GM12875 (cell line): ENCODE results near the gene GC.
"Not testable (repeated sequence)": the region's sequence is repeated elsewhere in the genome, so short reads cannot be mapped to it uniquely, and the experiment has no call there.

Source experiments
- H3K4me3 ChIP-seq: one replicate; pipeline ENCODE4 v1.5.1; 2011; ENCODE audit warnings: low read depth, low read length, control low read depth
- TF ChIP-seq, protein P1 (sequence below): IDR thresholded peaks from 2 replicates; pipeline ENCODE4 v1.5.1; 2011; ENCODE audit warnings: low read depth, mild to moderate bottlenecking, control low read depth, inconsistent platforms, low read length, moderate library complexity, borderline replicate concordance; ENCODE audit not compliant: insufficient read depth

Gene GC

GRCh38 chr4:71816676-71817303 lies 32.9 kb upstream of the GC start:
- TF ChIP-seq, protein P1, sequence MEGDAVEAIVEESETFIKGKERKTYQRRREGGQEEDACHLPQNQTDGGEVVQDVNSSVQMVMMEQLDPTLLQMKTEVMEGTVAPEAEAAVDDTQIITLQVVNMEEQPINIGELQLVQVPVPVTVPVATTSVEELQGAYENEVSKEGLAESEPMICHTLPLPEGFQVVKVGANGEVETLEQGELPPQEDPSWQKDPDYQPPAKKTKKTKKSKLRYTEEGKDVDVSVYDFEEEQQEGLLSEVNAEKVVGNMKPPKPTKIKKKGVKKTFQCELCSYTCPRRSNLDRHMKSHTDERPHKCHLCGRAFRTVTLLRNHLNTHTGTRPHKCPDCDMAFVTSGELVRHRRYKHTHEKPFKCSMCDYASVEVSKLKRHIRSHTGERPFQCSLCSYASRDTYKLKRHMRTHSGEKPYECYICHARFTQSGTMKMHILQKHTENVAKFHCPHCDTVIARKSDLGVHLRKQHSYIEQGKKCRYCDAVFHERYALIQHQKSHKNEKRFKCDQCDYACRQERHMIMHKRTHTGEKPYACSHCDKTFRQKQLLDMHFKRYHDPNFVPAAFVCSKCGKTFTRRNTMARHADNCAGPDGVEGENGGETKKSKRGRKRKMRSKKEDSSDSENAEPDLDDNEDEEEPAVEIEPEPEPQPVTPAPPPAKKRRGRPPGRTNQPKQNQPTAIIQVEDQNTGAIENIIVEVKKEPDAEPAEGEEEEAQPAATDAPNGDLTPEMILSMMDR = no peak
- H3K4me3 ChIP-seq = no peak overlapping the region

DNA sequence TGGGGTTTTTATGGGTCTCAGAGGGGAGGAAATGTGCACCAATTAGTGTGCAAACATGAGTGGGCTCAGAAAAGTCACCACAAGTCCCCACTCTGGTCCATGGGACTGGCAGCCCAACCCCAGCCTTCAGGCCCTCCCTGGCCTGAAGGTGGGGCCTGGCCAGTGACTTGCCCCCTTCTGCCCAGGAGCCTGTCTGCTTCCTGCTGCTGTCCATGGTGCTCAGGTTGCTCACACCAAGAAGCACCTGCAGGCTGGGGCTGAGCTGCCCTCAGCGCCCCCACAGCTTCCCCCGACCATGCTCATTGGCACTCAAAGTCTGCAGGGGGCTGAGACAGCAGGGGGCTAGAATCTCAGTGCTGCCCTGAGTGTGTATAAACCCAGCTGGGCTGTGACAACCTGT lies 30.6 kb upstream of the GC start:
- H3K4me3 ChIP-seq = no peak overlapping the region
- TF ChIP-seq, protein P1 = no peak

- H3K4me3 ChIP-seq = not testable (repeated sequence)
These were observed 25.9 kb upstream of the GC start for GRCh38 chr4:71809805-71810204.

DNA sequence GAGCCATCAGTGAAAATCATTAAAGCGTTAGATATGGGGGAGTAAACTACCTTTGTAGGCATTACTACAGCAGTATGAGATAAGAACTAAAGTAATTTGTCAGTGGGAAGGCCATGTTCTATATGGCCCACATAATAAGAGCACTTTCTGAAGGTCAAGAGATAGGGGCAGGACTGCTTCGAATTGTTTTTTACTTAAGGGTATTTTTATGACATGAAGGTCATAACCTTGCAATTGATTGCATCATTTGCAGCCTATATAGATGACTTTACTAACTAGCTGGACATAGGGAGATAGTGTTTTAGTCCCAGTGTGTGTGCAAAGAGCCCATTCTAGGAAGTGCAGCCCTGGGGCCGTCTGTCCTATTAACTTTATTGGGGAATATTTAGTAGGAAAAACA lies 23.6 kb upstream of the GC start:
- H3K4me3 ChIP-seq = no peak overlapping the region
- TF ChIP-seq, protein P1 = no peak

DNA sequence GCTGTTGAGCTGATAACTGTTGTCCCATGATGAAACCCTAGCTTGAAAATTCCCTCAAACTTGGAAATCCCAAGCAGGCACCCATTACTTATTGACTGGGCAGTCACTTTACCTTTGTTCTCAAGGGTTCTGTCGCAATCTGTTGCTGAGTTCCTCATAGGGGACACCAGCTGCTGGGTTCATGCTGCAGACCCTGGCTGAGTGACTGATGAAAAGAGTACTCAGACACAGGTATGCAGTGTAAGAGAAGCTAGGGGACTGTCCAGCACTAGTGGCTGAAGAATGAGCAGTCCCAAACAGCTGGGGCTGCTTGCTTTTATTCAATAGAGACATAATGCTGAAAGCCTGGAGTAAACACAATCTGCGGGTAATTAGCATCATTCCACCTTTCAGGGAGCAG lies 21.4 kb upstream of the GC start:
- H3K4me3 ChIP-seq = not testable (repeated sequence)

DNA sequence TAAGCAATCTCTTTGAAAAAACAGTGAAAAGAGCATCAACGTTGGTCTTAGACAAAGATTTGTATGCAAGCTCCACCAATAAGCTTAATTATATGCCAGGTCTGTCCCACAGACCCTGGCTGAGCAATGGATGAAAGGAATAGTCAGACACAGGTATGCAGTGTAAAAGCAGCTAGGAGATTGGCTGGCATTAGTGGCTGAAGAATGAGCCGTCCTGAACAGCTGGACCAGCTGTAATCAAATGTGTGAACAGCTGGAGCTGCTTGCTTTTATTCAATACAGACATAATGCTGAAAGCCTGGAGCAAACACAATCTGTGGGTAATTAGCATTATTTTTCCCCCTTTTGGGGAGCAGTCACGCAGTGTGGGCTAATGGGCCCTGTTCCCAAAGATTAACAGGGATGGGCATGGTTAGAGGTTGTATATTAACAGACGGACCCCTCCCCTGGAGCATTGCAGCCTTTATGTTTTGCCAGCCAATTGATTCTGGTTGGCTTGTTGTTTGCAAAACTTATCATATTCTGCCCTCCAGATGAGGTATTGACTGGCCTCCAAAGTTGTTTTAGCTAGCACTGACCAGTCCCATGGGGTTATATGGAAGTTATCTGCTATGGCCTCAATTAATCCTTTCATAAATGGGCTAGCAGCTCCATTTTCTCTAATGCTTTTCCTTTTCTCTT lies 20.3 kb upstream of the GC start:
- not testable (repeated sequence) for H3K4me3 ChIP-seq

- TF ChIP-seq, protein P1 = no peak
- H3K4me3 ChIP-seq = no peak overlapping the region
These were observed 2.1 kb upstream of the GC start for GRCh38 chr4:71785959-71786358.

DNA sequence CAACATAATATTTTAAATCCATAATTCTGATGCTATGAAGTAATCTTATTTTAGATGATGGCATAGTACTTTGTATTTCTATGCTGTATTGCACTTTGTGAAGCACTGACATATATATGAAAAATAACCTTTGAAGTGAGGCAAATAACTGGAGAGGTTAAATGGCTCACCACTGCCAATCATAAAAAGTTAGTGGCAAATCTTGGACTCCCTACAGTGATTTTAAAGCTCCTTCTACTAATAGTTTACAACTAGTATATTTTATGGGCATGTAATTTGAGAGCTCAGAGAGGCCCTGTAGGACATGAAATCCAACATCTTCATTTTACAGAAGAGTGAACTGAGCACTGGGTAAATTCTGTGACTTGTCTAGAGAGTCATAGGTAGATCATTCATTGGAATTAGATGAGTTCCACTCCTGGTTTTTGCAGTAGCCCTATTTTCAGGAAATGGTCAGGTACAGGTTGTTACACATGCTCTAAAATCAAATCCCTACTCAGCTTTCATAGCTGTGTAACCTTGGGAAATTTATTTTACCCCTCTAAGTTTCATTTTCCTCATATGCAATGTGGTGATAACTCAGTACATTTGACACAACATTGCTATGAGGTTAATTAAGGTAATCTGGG lies 804 bp upstream of the GC start:
- TF ChIP-seq, protein P1 = no peak
- no peak overlapping the region for H3K4me3 ChIP-seq
